ENCODE results near the gene BCL2L12. TPM values are rescaled to one million over a fixed set of nuclear protein-coding genes. Genes with fewer than 3 reads are reported as not detected.

Gene BCL2L12
- total RNA-seq, 1 experiment from 2014 or later, result 93.9 TPM

GRCh38 chr19:49678985-49679770, 13.4 kb downstream of the BCL2L12 start:
- H2AFZ ChIP-seq (ENCODE audit: low read depth, low read length, poor library complexity, severe bottlenecking), result no peak overlapping the region
- H3K27ac ChIP-seq (ENCODE audit: low read depth, low read length), result peak overlapping the region; percentile 24
- H3K36me3 ChIP-seq (ENCODE audit: control insufficient read depth in 1 of 2, insufficient read depth in 2 of 2, low read length in 2 of 2), result peaks cover 19 to 32% of the 10 kb centered on the region in 2 experiments; a peak in 3 of 4 replicates
- ChIA-PET RAD21 (ENCODE audit: low non-redundant PET in 1 of 2, low total read pairs in 2 of 2, uncharacterized antibody in 2 of 2, unreplicated experiment in 2 of 2) (no interaction called here), CTCF (interaction anchor here (0.6 kb wide), 1 partner anchor 42 kb away, joined by 3 read pairs; no protein-coding TSS in a partner anchor), POLR2A (interaction anchor here (0.8 to 1.4 kb wide), 2 partner anchors 37 to 133 kb away, joined by 3 to 4 read pairs; partner anchors contain the start of gene SCAF1)
- peak overlapping the region; percentile 58 for H3K4me2 ChIP-seq (ENCODE audit: low read length)
- peaks cover 30 to 42% of the 10 kb centered on the region in 2 experiments for H3K4me1 ChIP-seq (ENCODE audit: control insufficient read depth in 1 of 2, insufficient read depth in 2 of 2, low read length in 2 of 2)
- no TSS peak for BruUV-seq (replicated peaks)
- H3K9me3 ChIP-seq (ENCODE audit: control insufficient read depth in 1 of 2, insufficient read depth in 1 of 2, low read depth in 1 of 2, low read length in 2 of 2), result no peaks in the 10 kb centered on the region
- intact Hi-C loops (cut with micrococcal nuclease), result loop anchor here (5.0 kb wide), 2 partner anchors 87 to 107 kb away; partner anchors contain the start of gene PRR12
- H3K4me3 ChIP-seq (replicated peaks in 1 of 2; ENCODE audit: low read depth in 1 of 2, low read length in 2 of 2), result no peak overlapping the region
- H3K79me2 ChIP-seq (ENCODE audit: insufficient read depth, low read length), result peaks cover 68% of the 10 kb centered on the region
- TF ChIP-seq SRF (IDR thresholded peaks at IDR 0.05; ENCODE audit: low read depth), result no peak
- TF ChIP-seq TCF7L2 (IDR thresholded peaks at IDR 0.05; ENCODE audit: borderline replicate concordance, extremely low read depth, insufficient read depth, insufficient read length), result no peak
- TF ChIP-seq EGR1 (IDR thresholded peaks at IDR 0.05; ENCODE audit: low read depth), result no peak
- no peak for TF ChIP-seq SIN3A (IDR thresholded peaks at IDR 0.05; ENCODE audit: low read depth)
- no peak for TF ChIP-seq SP1 (IDR thresholded peaks at IDR 0.05; ENCODE audit: low read depth)
- TF ChIP-seq ZBTB33 (IDR thresholded peaks at IDR 0.05; ENCODE audit: extremely low read depth, insufficient replicate concordance, low read length), result no peak
- TF ChIP-seq RAD21 (IDR thresholded peaks at IDR 0.05; ENCODE audit: low read depth), result no peak
- no peak for TF ChIP-seq MAX (IDR thresholded peaks at IDR 0.05)
- no peak for TF ChIP-seq CBX3 (IDR thresholded peaks at IDR 0.05; ENCODE audit: low read depth)
- no peak for TF ChIP-seq EZH2phosphoT487 (IDR thresholded peaks at IDR 0.05; ENCODE audit: borderline replicate concordance)
- TF ChIP-seq POLR2AphosphoS5 (IDR thresholded peaks at IDR 0.05; ENCODE audit: low read depth, low read length), result no peak
- no peak overlapping the region for H3K9ac ChIP-seq (ENCODE audit: low read length)
- no peaks in the 10 kb centered on the region for H3K27me3 ChIP-seq (ENCODE audit: insufficient read depth, low read length)
- no peak for ATAC-seq
- no peaks in the 10 kb centered on the region for H3K9me2 ChIP-seq (ENCODE audit: insufficient read depth)
- DNase-seq (ENCODE audit: low read depth, low spot score), result no peak
- H4K20me1 ChIP-seq (ENCODE audit: insufficient read depth), result peaks cover 33% of the 10 kb centered on the region; the same call in 1 of the 2 replicates
